MM.1S (cell line): ENCODE data around the gene NFX1.

Experiments
- EZH2 ChIP-seq: fragments of 300-600 bp; sonication (generic); optimal IDR thresholded peaks from 2 replicates; pipeline ENCODE3; 2017; ENCODE audit warnings: low read depth, mild to moderate bottlenecking, antibody characterized with exemption, low read length, mixed read lengths
- EZH2phosphoT487 ChIP-seq: fragments of 300-600 bp; sonication (generic); IDR thresholded peaks from 2 replicates; pipeline ENCODE4 v1.6.1; 2018; ENCODE audit warnings: antibody characterized with exemption, low read length
- TF ChIP-seq, protein P1 (sequence below): fragments of 300-600 bp; sonication (generic); IDR thresholded peaks from 2 replicates; pipeline ENCODE4 v1.5.1; 2016; ENCODE audit warnings: antibody characterized with exemption, low read length, mixed read lengths

DNA sequence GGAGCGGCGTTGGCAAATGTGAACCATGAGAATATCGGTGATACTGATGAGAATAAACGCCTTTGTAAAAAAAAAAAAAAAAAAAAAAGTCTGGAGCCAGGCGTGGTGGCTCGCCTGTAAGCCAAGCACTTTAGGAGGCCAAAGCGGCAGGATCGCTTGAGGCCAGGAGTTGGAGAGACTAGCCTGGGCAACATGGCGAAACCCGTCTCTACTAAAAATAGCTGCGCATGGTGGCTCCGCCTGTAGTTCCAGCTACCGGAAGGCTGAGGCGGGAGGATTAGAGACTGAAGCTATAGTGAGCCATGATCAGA is 425 bp upstream of the NFX1 start:
- TF ChIP-seq, protein P1, sequence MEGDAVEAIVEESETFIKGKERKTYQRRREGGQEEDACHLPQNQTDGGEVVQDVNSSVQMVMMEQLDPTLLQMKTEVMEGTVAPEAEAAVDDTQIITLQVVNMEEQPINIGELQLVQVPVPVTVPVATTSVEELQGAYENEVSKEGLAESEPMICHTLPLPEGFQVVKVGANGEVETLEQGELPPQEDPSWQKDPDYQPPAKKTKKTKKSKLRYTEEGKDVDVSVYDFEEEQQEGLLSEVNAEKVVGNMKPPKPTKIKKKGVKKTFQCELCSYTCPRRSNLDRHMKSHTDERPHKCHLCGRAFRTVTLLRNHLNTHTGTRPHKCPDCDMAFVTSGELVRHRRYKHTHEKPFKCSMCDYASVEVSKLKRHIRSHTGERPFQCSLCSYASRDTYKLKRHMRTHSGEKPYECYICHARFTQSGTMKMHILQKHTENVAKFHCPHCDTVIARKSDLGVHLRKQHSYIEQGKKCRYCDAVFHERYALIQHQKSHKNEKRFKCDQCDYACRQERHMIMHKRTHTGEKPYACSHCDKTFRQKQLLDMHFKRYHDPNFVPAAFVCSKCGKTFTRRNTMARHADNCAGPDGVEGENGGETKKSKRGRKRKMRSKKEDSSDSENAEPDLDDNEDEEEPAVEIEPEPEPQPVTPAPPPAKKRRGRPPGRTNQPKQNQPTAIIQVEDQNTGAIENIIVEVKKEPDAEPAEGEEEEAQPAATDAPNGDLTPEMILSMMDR: no peak
- TF ChIP-seq EZH2phosphoT487: no peak
- TF ChIP-seq EZH2: no peak
